ENCODE measurements around the gene PRR14. TPM values are rescaled to one million over a fixed set of nuclear protein-coding genes. Genes with fewer than 3 reads are reported as not detected.

Gene PRR14
- total and polyA plus RNA-seq, 2 of the 8 experiments (the other 6 are each of a cell fraction or from before 2014, with no cell fraction given): 3.6 to 16.1 TPM

DNA sequence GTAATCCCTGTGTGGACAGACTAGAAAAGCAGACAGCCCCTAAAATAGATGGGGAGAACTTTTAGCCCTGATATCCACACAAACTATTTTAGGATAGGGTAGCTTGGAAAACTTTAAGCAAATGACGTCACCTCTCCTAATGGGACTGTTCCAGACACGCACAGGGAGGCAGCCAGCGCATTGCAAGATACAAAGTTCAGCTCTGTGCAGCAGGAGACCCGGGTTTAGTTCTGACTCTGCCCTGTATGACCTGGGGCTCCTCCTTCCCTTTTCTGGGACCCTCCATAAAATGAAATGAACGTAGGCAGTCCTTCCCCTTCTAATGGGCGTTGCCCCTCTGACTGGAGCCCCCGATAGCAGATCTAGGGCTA lies 46.8 kb upstream of the PRR14 start:
- Histone ChIP-seq H3K9ac (replicated peaks in 1 of 4; ENCODE audit: extremely low read depth in 1 of 4, low read depth in 3 of 4, low read length in 3 of 4) (no peak overlapping the region), H2BK12ac (ENCODE audit: low read depth, low read length) (no peak overlapping the region), H3K79me1 (ENCODE audit: low read depth, low read length) (no peaks in the 10 kb centered on the region; the same call in 1 of the 2 replicates), H4K20me1 (replicated peaks in 1 of 2; ENCODE audit: control insufficient read depth in 1 of 2, insufficient read depth in 2 of 2, low read length in 2 of 2) (peaks cover 0 to 2% of the 10 kb centered on the region in 2 experiments), H3K27me3 (replicated peaks in 1 of 4; ENCODE audit: control insufficient read depth in 3 of 4, extremely low read depth in 1 of 4, insufficient read depth in 3 of 4, low read length in 3 of 4) (no peaks in the 10 kb centered on the region), H3K4me2 (ENCODE audit: insufficient read depth in 1 of 2, low read depth in 2 of 2, low read length in 2 of 2) (no peak overlapping the region), H3K23me2 (ENCODE audit: low read depth, low read length) (no peaks in the 10 kb centered on the region), H3K23ac (ENCODE audit: insufficient read length) (no peak overlapping the region), H2BK120ac (replicated peaks; ENCODE audit: low read depth, low read length) (no peak overlapping the region), H4K8ac (ENCODE audit: extremely low read depth, insufficient read depth, low read length) (peak overlapping the region; percentile 3; the same call in 1 of the 2 replicates), H3K4me1 (replicated peaks in 1 of 4; ENCODE audit: control insufficient read depth in 3 of 4, insufficient read depth in 4 of 4, low read length in 3 of 4) (no peaks in the 10 kb centered on the region), H4K91ac (replicated peaks; ENCODE audit: insufficient read length, low read length) (no peak overlapping the region), H4K5ac (ENCODE audit: insufficient read length, low read depth, low read length) (no peak overlapping the region), H3K56ac (replicated peaks; ENCODE audit: insufficient read length, low read depth, low read length) (no peak overlapping the region), H3K14ac (ENCODE audit: insufficient read length) (no peak overlapping the region), H3K36me3 (ENCODE audit: control insufficient read depth in 2 of 4, insufficient read depth in 4 of 4, low read length in 3 of 4) (peaks cover 6 to 36% (median 24%) of the 10 kb centered on the region in 4 experiments; a peak in 7 of 8 replicates), H2BK20ac (ENCODE audit: low read length) (no peak overlapping the region), H2AK5ac (ENCODE audit: low read depth, low read length) (no peak overlapping the region), H3K18ac (ENCODE audit: extremely low read depth, low read length) (no peak overlapping the region), H3K79me2 (ENCODE audit: control insufficient read depth in 1 of 2, insufficient read depth in 2 of 2, low read length in 2 of 2) (0 out of 4 replicates have a peak, but pooled peaks cover 0 to 4% of the 10 kb centered on the region in 2 experiments), H3K9me3 (ENCODE audit: insufficient read depth in 2 of 2, low read depth in 1 of 2, low read length in 1 of 2) (no peaks in the 10 kb centered on the region), H3K27ac (ENCODE audit: low read depth, low read length) (no peak overlapping the region), H2BK15ac (ENCODE audit: low read length) (no peak overlapping the region), H2AFZ (ENCODE audit: low read length) (no peak overlapping the region), H2BK5ac (ENCODE audit: low read depth, low read length) (no peak overlapping the region), H3K4me3 (ENCODE audit: extremely low read depth in 1 of 4, insufficient read depth in 2 of 4, low read depth in 3 of 4, low read length in 4 of 4) (no peak overlapping the region), H3K4ac (replicated peaks; ENCODE audit: insufficient read length, low read depth, low read length) (no peak overlapping the region)
- DNase-seq (ENCODE audit: low read depth in 1 of 2, low spot score in 2 of 2) (no peak), FAIRE-seq (no peak)
- ChIA-PET POLR2A (ENCODE audit: partially characterized antibody) (interaction anchor here (0.6 to 1.5 kb wide), 4 partner anchors 25 to 69 kb away, joined by 3 to 6 read pairs (median 4); partner anchors contain the start of gene ZNF747), CTCF (ENCODE audit: partially characterized antibody) (interaction anchor here (1.4 to 7.6 kb wide), 5 partner anchors 10 to 155 kb away, joined by 5 to 42 read pairs (median 13); no protein-coding TSS in a partner anchor)
- WGBS, 2 experiments (ENCODE audit: extremely low coverage in 1 of 2, insufficient coverage in 1 of 2, insufficient read length in 1 of 2, insufficient replicate concordance in 2 of 2, low coverage in 1 of 2, low lambda C conversion rate in 2 of 2, missing lambda C conversion rate in 1 of 2): 94% methylated on average over 7 of the region's 7 CpGs; no CpG with 5 or more reads in 1 of the 2 experiments
- TF ChIP-seq, protein P1, sequence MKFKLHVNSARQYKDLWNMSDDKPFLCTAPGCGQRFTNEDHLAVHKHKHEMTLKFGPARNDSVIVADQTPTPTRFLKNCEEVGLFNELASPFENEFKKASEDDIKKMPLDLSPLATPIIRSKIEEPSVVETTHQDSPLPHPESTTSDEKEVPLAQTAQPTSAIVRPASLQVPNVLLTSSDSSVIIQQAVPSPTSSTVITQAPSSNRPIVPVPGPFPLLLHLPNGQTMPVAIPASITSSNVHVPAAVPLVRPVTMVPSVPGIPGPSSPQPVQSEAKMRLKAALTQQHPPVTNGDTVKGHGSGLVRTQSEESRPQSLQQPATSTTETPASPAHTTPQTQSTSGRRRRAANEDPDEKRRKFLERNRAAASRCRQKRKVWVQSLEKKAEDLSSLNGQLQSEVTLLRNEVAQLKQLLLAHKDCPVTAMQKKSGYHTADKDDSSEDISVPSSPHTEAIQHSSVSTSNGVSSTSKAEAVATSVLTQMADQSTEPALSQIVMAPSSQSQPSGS (IDR thresholded peaks at IDR 0.05; ENCODE audit: low read length): no peak
- TF ChIP-seq JUN (IDR thresholded peaks at IDR 0.05; ENCODE audit: low read depth, low read length): no peak
- no peak for TF ChIP-seq RNF2 (IDR thresholded peaks at IDR 0.05; ENCODE audit: borderline replicate concordance, low read depth, low read length, missing control alignments, poor library complexity, severe bottlenecking)

All from H1 (cell line).